Esophagus (tissue), 2 donors: ENCODE results near the gene ZSWIM2. TPM values are rescaled to one million over a fixed set of nuclear protein-coding genes. Genes with fewer than 3 reads are reported as not detected.
"Not testable (repeated sequence)": the region's sequence is repeated elsewhere in the genome, so short reads cannot be mapped to it uniquely, and the experiment has no call there.

ENCODE experiments used
- H3K27ac ChIP-seq, 2 donors: one replicate each; pipeline ENCODE4 v1.5.1; 2013; ENCODE audit warnings: low read depth in 2 of 2, mild to moderate bottlenecking in 2 of 2, inconsistent platforms in 1 of 2, low read length in 1 of 2, moderate library complexity in 1 of 2
- H3K27me3 ChIP-seq, 2 donors: one replicate each; pipeline ENCODE4 v1.6.1; 2013; ENCODE audit warnings: low read length in 2 of 2, control low read depth in 1 of 2, mild to moderate bottlenecking in 1 of 2; ENCODE audit not compliant: insufficient read depth in 2 of 2, control insufficient read depth in 1 of 2
- H3K36me3 ChIP-seq, 2 donors: one replicate each; pipeline ENCODE4 v1.6.1; 2013; ENCODE audit warnings: low read length in 1 of 2; ENCODE audit not compliant: control insufficient read depth in 2 of 2, insufficient read depth in 2 of 2
- H3K4me1 ChIP-seq, 2 donors: one replicate each; pipeline ENCODE4 v1.6.1; 2013; ENCODE audit warnings: low read length in 1 of 2; ENCODE audit not compliant: control insufficient read depth in 2 of 2, insufficient read depth in 2 of 2
- H3K4me3 ChIP-seq, 2 donors: one replicate each; pipeline ENCODE4 v1.5.1; 2013; ENCODE audit warnings: low read length in 2 of 2, mild to moderate bottlenecking in 2 of 2, low read depth in 1 of 2, moderate library complexity in 1 of 2
- H3K9me3 ChIP-seq, 2 donors: one replicate each; pipeline ENCODE4 v1.6.1; 2013; ENCODE audit warnings: mild to moderate bottlenecking in 2 of 2, low read depth in 1 of 2, low read length in 1 of 2, moderate library complexity in 1 of 2; ENCODE audit not compliant: control insufficient read depth in 2 of 2, insufficient read depth in 1 of 2
- WGBS, 2 donors: extraction: QIAGEN DNeasy Blood & Tissue Kit; methylation state at CpG; one replicate each; pipeline ENCODE4 v1.1.7; 2013; 5-methylcytosine and 5-hydroxymethylcytosine counted together
- polyA plus RNA-seq, 2 donors: library from polyadenylated mRNA; stranded (reverse); fragments of 200-250 nt; gene quantifications; one replicate each; pipeline ENCODE4 v1.2.3, GENCODE V29; 2013
- donor health status: healthy with polysubstance abuse.
- donor health status: Bipolar disorder and iron deficiency.

Gene ZSWIM2
- polyA plus RNA-seq, 2 donors, result not detected

GRCh38 chr2:186853951-186854350, 5.0 kb upstream of the ZSWIM2 start:
- H3K4me1 ChIP-seq, result peaks cover 1% of the 10 kb centered on the region in 2 donors
- H3K27ac ChIP-seq, result no peak overlapping the region
- H3K27me3 ChIP-seq, result no peaks in the 10 kb centered on the region
- no peak overlapping the region for H3K4me3 ChIP-seq
- no peaks in the 10 kb centered on the region for H3K36me3 ChIP-seq
- no peaks in the 10 kb centered on the region for H3K9me3 ChIP-seq

- Histone ChIP-seq H3K4me1 (peaks cover 3 to 5% of the 10 kb centered on the region in 2 donors), H3K36me3 (no peaks in the 10 kb centered on the region), H3K27me3 (no peaks in the 10 kb centered on the region), H3K9me3 (no peaks in the 10 kb centered on the region), H3K27ac (no peak overlapping the region), H3K4me3 (no peak overlapping the region)
- WGBS, 2 donors, result 68 to 80% methylated on average over 5 of the region's 5 CpGs
Measured at GRCh38 chr2:186852508-186852907, 3.5 kb upstream of the ZSWIM2 start.

DNA sequence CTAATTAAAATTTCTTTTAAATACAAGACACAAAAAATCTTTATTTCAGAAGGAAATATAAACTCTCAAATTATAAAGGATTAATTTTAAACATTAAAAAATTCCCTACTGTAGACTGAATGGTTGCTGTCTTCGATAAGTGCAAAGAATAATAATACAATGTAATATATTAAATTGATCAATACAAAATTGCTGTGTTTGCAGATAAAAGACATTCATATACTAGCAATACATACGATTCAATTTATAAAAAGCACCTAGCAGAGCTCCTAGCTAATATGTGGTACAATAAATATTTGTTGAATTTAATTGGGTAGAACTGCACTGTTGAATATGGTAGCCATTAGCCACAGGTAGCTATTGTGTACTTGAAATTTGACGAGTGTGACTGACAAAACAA, 6.6 kb downstream of the ZSWIM2 start:
- H3K27me3 ChIP-seq, result no peaks in the 10 kb centered on the region
- WGBS, 2 donors, result 87 to 89% methylated on average over 3 of the region's 3 CpGs

DNA sequence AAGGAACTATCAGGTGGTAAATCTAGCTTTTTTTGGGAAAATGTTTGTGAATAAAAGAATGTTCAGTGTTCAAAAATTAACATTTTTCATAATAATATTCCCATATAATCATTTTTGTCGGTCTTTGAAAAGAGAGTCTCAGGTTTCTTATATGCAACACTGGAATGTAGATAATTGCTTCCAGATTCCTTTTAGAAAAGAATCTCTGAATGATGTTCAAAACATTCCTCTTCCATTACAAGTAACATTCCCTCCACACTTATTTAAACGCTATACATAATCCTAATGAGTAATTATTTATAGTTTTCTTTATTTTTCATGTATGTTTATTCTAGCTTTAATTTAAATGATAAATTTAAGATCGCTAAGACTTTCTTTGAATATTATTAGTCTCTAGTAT, 7.0 kb downstream of the ZSWIM2 start:
- H3K27me3 ChIP-seq, result no peaks in the 10 kb centered on the region
- H3K9me3 ChIP-seq, result no peaks in the 10 kb centered on the region
- H3K36me3 ChIP-seq, result no peaks in the 10 kb centered on the region
- H3K4me1 ChIP-seq, result no peaks in the 10 kb centered on the region
- WGBS, 2 donors, result 56 to 68% methylated on average over 3 of the region's 3 CpGs
- H3K27ac ChIP-seq, result no peak overlapping the region
- no peak overlapping the region for H3K4me3 ChIP-seq

More for the DNA sequence above, 6.6 kb downstream of the ZSWIM2 start:
- H3K4me3 ChIP-seq, result no peak overlapping the region
- no peaks in the 10 kb centered on the region for H3K9me3 ChIP-seq
- no peak overlapping the region for H3K27ac ChIP-seq
- H3K36me3 ChIP-seq, result no peaks in the 10 kb centered on the region
- no peaks in the 10 kb centered on the region for H3K4me1 ChIP-seq

GRCh38 chr2:186835628-186836027, 13.3 kb downstream of the ZSWIM2 start:
- WGBS, 2 donors, result 24 to 33% methylated on average over 1 of the region's 1 CpG

GRCh38 chr2:186827862-186828492, 21.0 kb downstream of the ZSWIM2 start:
- H3K36me3 ChIP-seq, result no peaks in the 10 kb centered on the region
- 49 to 62% methylated on average over 2 of the region's 2 CpGs for WGBS, 2 donors
- H3K9me3 ChIP-seq, result no peaks in the 10 kb centered on the region
- no peaks in the 10 kb centered on the region for H3K4me1 ChIP-seq
- H3K4me3 ChIP-seq, result no peak overlapping the region
- no peaks in the 10 kb centered on the region for H3K27me3 ChIP-seq
- H3K27ac ChIP-seq, result no peak overlapping the region

More at GRCh38 chr2:186835628-186836027, 13.3 kb downstream of the ZSWIM2 start:
- Histone ChIP-seq H3K4me1 (no peaks in the 10 kb centered on the region), H3K27ac (no peak overlapping the region), H3K9me3 (no peaks in the 10 kb centered on the region), H3K4me3 (no peak overlapping the region), H3K36me3 (no peaks in the 10 kb centered on the region), H3K27me3 (no peaks in the 10 kb centered on the region)

GRCh38 chr2:186827411-186827810, 21.6 kb downstream of the ZSWIM2 start:
- no peak overlapping the region for H3K4me3 ChIP-seq
- WGBS, 2 donors, result 75 to 78% methylated on average over 2 of the region's 2 CpGs
- no peaks in the 10 kb centered on the region for H3K9me3 ChIP-seq
- H3K36me3 ChIP-seq, result no peaks in the 10 kb centered on the region
- H3K27ac ChIP-seq, result no peak overlapping the region
- H3K27me3 ChIP-seq, result no peaks in the 10 kb centered on the region
- no peaks in the 10 kb centered on the region for H3K4me1 ChIP-seq

DNA sequence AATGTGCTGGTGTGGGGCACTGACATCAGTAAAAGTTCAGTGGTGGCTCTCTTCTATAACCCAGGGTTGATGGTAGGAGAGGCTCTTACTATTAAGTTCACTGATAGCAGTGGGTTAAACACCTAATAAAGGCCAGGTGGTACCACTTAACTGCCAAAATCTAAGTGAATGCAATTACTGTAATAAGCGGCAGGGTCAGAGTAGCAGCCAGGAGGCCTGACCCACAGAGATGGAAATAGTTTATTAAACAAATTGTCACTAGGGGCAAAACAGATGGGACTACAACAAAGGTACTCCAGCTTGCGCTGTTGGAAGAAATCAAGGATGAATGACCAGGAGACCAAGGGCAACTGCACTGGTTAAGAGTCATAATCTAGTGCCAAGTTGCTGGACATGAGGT, 26.6 kb downstream of the ZSWIM2 start:
- H3K4me1 ChIP-seq, result no peaks in the 10 kb centered on the region
- no peak overlapping the region for H3K27ac ChIP-seq
- H3K27me3 ChIP-seq, result no peaks in the 10 kb centered on the region
- no peak overlapping the region for H3K4me3 ChIP-seq
- no peaks in the 10 kb centered on the region for H3K36me3 ChIP-seq
- 83% methylated on average over 2 of the region's 2 CpGs for WGBS, 2 donors
- no peaks in the 10 kb centered on the region for H3K9me3 ChIP-seq

DNA sequence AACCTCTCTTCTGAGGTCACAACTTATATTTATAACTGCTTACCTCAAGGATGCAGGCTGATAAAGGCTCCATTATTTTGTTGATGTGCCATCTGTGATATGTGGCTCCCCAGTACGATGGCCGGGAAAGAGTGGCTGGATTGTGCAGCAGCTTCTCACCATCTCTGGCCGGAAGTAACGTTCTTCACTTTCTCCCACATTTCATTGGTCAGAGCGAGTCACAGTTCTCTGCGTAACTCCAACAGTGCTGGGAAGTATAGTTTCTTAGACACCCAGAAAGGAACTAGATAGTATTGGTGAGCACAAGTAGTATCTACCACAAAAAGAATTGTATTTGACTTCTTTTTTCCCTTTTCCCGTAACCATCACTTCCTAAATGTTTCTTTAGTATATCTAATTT, 28.7 kb downstream of the ZSWIM2 start:
- H3K9me3 ChIP-seq, result no peaks in the 10 kb centered on the region
- no peaks in the 10 kb centered on the region for H3K4me1 ChIP-seq
- H3K4me3 ChIP-seq, result no peak overlapping the region
- H3K36me3 ChIP-seq, result no peaks in the 10 kb centered on the region
- no peaks in the 10 kb centered on the region for H3K27me3 ChIP-seq
- WGBS, 2 donors, result 79 to 88% methylated on average over 7 of the region's 7 CpGs
- no peak overlapping the region for H3K27ac ChIP-seq

DNA sequence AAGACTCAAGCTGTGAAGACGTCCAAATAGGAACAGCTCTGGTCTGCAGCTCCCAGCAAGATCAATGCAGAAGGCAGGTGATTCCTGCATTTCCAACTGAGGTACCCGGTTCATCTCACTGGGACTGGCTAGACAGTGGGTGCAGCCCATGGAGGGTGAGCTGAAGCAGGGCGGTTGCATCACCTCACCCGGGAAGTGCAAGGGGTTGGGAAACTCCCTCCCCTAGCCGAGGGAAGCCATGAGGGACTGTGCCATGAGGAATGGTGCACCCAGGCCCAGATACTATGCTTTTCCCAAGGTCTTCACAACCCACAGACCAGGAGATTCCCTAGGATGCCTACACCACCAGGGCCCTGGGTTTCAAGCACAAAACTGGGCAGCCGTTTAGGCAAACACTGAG, 37.2 kb downstream of the ZSWIM2 start:
- H3K9me3 ChIP-seq, H3K27ac ChIP-seq, H3K4me3 ChIP-seq, H3K4me1 ChIP-seq, H3K27me3 ChIP-seq, H3K36me3 ChIP-seq: not testable (repeated sequence)
- WGBS, 2 donors, result 86 to 87% methylated on average over 6 of the region's 6 CpGs
